SJSA1 (cell line): ENCODE data around the gene TEX19. TPM values are rescaled to one million over a fixed set of nuclear protein-coding genes. Genes with fewer than 3 reads are reported as not detected.
"Not testable (repeated sequence)": the region's sequence is repeated elsewhere in the genome, so short reads cannot be mapped to it uniquely, and the experiment has no call there.

Experiments used
- DNase-seq, 2 experiments: peaks; one replicate each; pipeline ENCODE4 v3.0.0-alpha.2; 2015 to 2020; ENCODE audit warnings: low spot score in 2 of 2, low read depth in 1 of 2
- H3K27ac ChIP-seq: fragments of 250-450 bp; sonication (Bioruptor Pico); 2 replicates; pipeline ENCODE4 v1.5.1; 2020; ENCODE audit warnings: mild to moderate bottlenecking, moderate library complexity
- H3K27me3 ChIP-seq: fragments of 250-450 bp; sonication (Bioruptor Pico); replicated peaks from 2 replicates; pipeline ENCODE4 v1.5.1; 2020; ENCODE audit warnings: mild to moderate bottlenecking, moderate library complexity
- H3K36me3 ChIP-seq: fragments of 250-450 bp; sonication (Bioruptor Pico); 2 replicates; pipeline ENCODE4 v1.5.1; 2020; ENCODE audit warnings: mild to moderate bottlenecking
- H3K4me1 ChIP-seq: fragments of 250-450 bp; sonication (Bioruptor Pico); replicated peaks from 2 replicates; pipeline ENCODE4 v1.6.1; 2021; ENCODE audit warnings: mild to moderate bottlenecking
- H3K4me3 ChIP-seq: fragments of 250-450 bp; sonication (Bioruptor Pico); 2 replicates; pipeline ENCODE4 v1.5.1; 2020; ENCODE audit warnings: mild to moderate bottlenecking
- H3K9me3 ChIP-seq: fragments of 250-450 bp; sonication (Bioruptor Pico); replicated peaks from 2 replicates; pipeline ENCODE4 v1.5.1; 2020; ENCODE audit warnings: mild to moderate bottlenecking
- total RNA-seq: library from RNA; depleted of rRNA; stranded (reverse); fragments of >200 nt; shearing (Covaris generic); gene quantifications from 2 replicates; pipeline ENCODE4 v1.2.3, GENCODE V29; 2014

Gene TEX19
- total RNA-seq, 1 experiment from 2014 or later, result 0.34 TPM

- Histone ChIP-seq H3K27me3 (peaks cover 37% of the 10 kb centered on the region), H3K4me3 (no peak overlapping the region), H3K9me3 (no peaks in the 10 kb centered on the region), H3K27ac (no peak overlapping the region), H3K36me3 (no peaks in the 10 kb centered on the region), H3K4me1 (peaks cover 6% of the 10 kb centered on the region)
- no peak for DNase-seq
These were observed 19.1 kb downstream of the TEX19 start for GRCh38 chr17:82377924-82378740.

- peaks cover 32% of the 10 kb centered on the region for H3K27me3 ChIP-seq
- no peak overlapping the region for H3K27ac ChIP-seq
- no peaks in the 10 kb centered on the region for H3K36me3 ChIP-seq
- H3K4me1 ChIP-seq, result peaks cover 6% of the 10 kb centered on the region
- no peaks in the 10 kb centered on the region for H3K9me3 ChIP-seq
- DNase-seq, result no peak
- H3K4me3 ChIP-seq, result no peak overlapping the region
These were observed 19.6 kb downstream of the TEX19 start for GRCh38 chr17:82378741-82379021.

DNA sequence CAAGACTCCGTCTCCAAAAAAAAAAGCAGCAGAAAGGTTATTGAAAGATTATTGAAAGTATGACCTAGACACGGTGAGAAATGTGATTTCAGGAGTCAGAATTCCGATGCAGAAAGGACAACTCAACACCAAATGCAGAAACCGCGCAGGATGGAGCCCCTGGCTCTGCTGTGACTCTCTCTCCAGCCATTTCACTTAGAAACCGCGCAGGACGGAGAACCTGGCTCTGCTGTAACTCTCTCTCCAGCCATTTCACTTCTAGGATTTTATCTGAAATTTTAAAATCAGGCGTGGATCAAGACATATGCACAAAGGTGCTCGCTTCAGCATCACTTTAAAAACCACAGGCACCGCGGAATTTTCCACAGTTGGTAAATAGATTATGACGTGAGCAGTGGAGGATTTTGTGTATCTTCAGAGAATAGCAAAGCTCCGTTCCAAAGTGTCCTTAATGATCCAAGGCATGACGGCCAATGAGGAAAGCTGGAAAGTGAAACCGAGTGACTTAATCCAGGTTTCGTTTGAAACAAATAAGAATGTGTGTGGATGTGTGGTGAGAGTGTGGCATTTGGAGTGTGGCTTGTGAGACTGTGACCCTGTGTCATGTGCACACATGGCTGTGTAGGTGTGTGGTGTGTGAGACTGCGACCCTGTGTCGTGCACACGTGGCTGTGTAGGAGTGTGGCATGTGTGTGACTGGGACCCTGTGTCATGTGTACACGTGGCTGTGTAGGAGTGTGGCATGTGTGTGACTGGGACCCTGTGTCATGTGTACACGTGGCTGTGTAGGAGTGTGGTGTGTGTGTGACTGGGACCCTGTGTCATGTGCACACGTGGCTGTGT lies 22.0 kb downstream of the TEX19 start:
- no peaks in the 10 kb centered on the region for H3K36me3 ChIP-seq
- H3K4me1 ChIP-seq, result peaks cover 23% of the 10 kb centered on the region
- H3K27ac ChIP-seq, result no peak overlapping the region
- peak in 1 of 2 experiments; percentile 30 for DNase-seq
- peaks cover 23% of the 10 kb centered on the region for H3K27me3 ChIP-seq
- no peaks in the 10 kb centered on the region for H3K9me3 ChIP-seq
- 0 out of 2 replicates have a peak overlapping the region, but pooled peaks have one; percentile 8 for H3K4me3 ChIP-seq

DNA sequence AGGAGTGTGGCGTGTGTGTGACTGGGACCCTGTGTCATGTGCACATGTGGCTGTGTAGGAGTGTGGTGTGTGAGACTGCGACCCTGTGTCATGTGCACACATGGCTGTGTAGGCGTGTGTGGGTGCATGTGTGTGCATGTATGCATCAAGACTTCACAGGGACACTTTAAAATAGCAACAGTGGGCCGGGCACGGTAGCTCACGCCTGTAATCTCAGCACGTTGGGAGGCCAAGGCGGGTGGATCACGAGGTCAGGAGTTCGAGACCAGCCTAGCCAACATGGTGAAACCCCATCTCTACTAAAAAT lies 22.6 kb downstream of the TEX19 start:
- H3K9me3 ChIP-seq, H3K27ac ChIP-seq, DNase-seq, H3K4me3 ChIP-seq, H3K36me3 ChIP-seq: not testable (repeated sequence)
- peaks cover 28% of the 10 kb centered on the region for H3K4me1 ChIP-seq
- H3K27me3 ChIP-seq, result peaks cover 20% of the 10 kb centered on the region

DNA sequence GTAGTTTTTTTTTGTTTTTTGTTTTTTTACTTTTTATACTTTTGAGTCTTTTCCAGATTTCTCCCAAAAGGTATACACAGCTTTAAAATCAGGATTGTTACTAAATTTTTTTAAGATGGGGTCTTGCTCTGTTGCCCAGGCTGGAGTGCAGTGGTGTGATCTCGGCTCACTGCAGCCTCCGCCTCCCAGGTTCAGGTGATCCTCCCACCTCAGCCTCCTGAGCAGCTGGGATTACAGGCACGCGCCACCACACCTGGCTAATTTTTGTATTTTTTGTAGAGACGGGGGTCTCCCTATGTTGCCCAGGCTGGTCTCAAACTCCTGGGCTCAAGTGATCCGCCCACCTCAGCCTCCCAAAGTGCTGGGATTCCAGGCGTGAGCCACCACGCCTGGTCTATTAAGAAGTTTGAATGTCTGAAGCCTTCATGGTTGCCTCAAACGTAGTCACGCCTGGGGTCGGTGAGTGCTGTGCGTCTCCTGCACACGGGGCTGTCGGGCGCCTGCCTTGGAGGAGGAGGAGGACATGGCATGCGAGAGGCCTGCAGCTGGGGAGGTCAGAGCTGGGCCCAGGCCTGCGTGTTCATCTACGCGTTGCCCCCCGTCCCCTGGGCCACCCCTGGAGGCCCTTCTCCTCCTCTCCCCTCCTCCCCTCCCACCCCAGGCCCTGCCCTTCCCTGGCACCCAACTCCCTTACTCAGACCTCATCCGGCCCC lies 23.3 kb downstream of the TEX19 start:
- H3K4me3 ChIP-seq, H3K9me3 ChIP-seq, H3K36me3 ChIP-seq, DNase-seq, H3K27ac ChIP-seq: not testable (repeated sequence)
- H3K4me1 ChIP-seq, result peaks cover 35% of the 10 kb centered on the region
- peaks cover 19% of the 10 kb centered on the region for H3K27me3 ChIP-seq

GRCh38 chr17:82382933-82383255 lies 23.8 kb downstream of the TEX19 start:
- DNase-seq, result no peak
- Histone ChIP-seq H3K9me3 (no peaks in the 10 kb centered on the region), H3K27ac (no peak overlapping the region), H3K4me3 (no peak overlapping the region), H3K36me3 (no peaks in the 10 kb centered on the region), H3K4me1 (peaks cover 40% of the 10 kb centered on the region), H3K27me3 (peaks cover 19% of the 10 kb centered on the region)

GRCh38 chr17:82383411-82383810 lies 24.4 kb downstream of the TEX19 start:
- no peak overlapping the region for H3K27ac ChIP-seq
- no peaks in the 10 kb centered on the region for H3K9me3 ChIP-seq
- DNase-seq, result no peak
- H3K27me3 ChIP-seq, result peaks cover 19% of the 10 kb centered on the region
- peaks cover 45% of the 10 kb centered on the region for H3K4me1 ChIP-seq
- no peak overlapping the region for H3K4me3 ChIP-seq
- no peaks in the 10 kb centered on the region for H3K36me3 ChIP-seq

GRCh38 chr17:82384051-82384729 lies 25.1 kb downstream of the TEX19 start:
- DNase-seq, result no peak
- Histone ChIP-seq H3K36me3 (0 out of 2 replicates have a peak, but pooled peaks cover 3% of the 10 kb centered on the region), H3K9me3 (no peaks in the 10 kb centered on the region), H3K4me3 (no peak overlapping the region), H3K27ac (no peak overlapping the region), H3K4me1 (peaks cover 46% of the 10 kb centered on the region), H3K27me3 (peaks cover 13% of the 10 kb centered on the region; the same call in 1 of the 2 replicates)

DNA sequence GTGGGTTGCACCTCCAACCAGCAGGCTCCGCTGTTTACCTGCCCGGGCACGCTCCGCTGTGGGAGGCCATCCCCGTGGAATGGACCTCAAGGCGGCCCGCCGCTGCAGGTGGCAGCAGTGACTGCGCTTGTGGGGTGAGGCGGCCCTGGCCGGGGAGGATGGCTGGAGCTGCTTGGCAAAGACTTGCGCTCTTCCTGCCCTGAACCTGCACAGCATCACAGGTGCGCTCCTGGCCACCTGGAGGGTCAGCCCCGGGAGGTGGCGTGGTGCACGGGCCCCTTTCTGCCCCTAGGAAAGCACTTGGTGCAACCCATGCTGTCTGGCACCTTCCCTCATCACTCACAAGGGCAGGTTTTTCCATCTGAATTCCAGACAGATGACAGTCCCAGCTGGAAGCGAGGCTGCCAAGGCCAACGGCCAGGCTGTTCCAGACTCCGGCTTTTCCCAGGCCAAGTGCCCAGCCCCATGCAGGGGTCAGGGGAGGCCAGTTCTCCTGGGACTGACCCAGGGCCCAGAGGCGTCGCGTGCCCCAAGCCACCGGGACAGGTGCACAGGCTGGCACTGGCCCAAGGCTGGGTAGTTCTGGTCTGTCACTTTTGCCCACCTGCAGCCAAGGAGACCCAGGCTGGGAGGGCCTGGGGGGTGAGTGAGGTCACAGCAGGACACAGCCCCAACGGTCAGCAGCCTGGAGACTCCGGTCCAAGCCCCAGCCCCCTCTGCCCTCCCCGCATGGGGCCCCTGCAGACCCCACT lies 25.9 kb downstream of the TEX19 start:
- no peak overlapping the region for H3K4me3 ChIP-seq

DNA sequence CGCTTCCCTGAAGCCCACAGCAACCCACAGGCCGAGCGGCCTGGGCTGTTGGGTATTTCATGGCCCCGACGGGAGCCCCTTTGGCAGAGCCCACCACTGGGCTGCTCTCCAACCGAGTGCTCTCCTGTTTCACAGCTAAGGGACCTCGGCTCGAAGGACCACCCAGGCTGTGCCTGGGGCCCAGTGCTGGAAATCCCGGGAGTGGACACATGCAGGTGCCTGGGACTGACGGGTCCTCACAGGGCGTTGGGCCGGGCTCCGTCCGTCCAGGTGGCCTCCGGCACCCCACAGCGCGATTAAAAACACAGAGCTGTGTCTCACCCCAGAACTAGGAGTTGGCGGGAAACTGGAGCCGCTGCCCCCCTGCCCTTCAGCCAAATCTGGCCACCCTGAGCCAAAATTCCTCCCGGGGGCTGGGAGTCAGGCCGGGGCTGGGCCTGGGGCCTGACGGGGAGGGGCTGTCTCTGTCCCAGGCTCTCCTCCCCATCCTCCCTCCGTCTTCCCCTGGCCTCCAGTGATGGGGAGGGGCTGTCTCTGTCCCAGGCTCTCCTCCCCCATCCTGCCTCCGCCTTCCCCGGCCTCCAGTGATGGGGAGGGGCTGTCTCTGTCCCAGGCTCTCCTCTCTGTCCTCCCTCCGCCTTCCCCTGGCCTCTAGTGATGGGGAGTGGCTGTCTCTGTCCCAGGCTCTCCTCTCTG lies 26.7 kb downstream of the TEX19 start:
- no peak overlapping the region for H3K4me3 ChIP-seq

More for the DNA sequence above, 25.9 kb downstream of the TEX19 start:
- Histone ChIP-seq H3K9me3 (no peaks in the 10 kb centered on the region), H3K4me1 (peaks cover 46% of the 10 kb centered on the region), H3K36me3 (0 out of 2 replicates have a peak, but pooled peaks cover 3% of the 10 kb centered on the region), H3K27ac (peak overlapping the region; percentile 65), H3K27me3 (peaks cover 10% of the 10 kb centered on the region; the same call in 1 of the 2 replicates)
- DNase-seq, result peak in 1 of 2 experiments; percentile 69

DNA sequence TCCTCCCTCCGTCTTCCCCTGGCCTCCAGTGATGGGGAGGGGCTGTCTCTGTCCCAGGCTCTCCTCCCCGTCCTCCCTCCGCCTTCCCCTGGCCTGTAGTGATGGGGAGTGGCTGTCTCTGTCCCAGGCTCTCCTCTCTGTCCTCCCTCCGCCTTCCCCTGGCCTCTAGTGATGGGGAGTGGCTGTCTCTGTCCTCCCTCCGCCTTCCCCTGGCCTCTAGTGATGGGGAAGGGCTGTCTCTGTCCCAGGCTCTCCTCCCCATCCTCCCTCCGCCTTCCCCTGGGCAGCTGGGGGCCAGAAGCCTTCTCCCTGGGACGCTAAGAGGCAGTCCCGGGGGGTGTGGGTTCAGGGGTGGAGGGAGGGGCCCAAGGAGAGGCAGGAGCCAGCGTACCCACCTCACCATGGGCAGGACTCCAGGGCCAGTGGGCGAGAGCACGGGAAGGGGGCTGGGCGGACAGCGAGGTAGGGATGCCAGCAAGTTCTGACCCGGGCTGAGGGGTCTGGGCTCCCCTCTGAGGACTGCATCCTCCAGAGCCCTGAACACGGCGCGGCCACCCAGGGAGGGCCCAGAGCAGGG lies 27.3 kb downstream of the TEX19 start:
- H3K4me1 ChIP-seq, result peaks cover 41% of the 10 kb centered on the region
- peak in 1 of 2 experiments; percentile 62 for DNase-seq

More for the DNA sequence above, 26.7 kb downstream of the TEX19 start:
- Histone ChIP-seq H3K4me1 (peaks cover 46% of the 10 kb centered on the region), H3K27me3 (0 out of 2 replicates have a peak, but pooled peaks cover 3% of the 10 kb centered on the region), H3K27ac (peak overlapping the region; percentile 65), H3K9me3 (no peaks in the 10 kb centered on the region), H3K36me3 (peaks cover 3% of the 10 kb centered on the region; the same call in 1 of the 2 replicates)
- DNase-seq, result peak; percentile 80 to 85

More for the DNA sequence above, 27.3 kb downstream of the TEX19 start:
- H3K9me3 ChIP-seq, result no peaks in the 10 kb centered on the region
- no peaks in the 10 kb centered on the region for H3K27me3 ChIP-seq
- no peak overlapping the region for H3K4me3 ChIP-seq
- H3K27ac ChIP-seq, result peak overlapping the region; percentile 39
- peaks cover 7% of the 10 kb centered on the region for H3K36me3 ChIP-seq
